SU-DHL-6 (cell line): Measurements from ENCODE around the gene GET4.

Source experiments
- EZH2phosphoT487 ChIP-seq: fragments of 200-600 bp; sonication (generic), shearing (Covaris generic); conservative IDR thresholded peaks from 2 replicates; pipeline ENCODE4 v1.6.1; 2018; ENCODE audit warnings: mild to moderate bottlenecking, antibody characterized with exemption, low read length, moderate library complexity, mixed read lengths
- TF ChIP-seq, protein P1 (sequence below): fragments of 200-600 bp; sonication (generic); IDR thresholded peaks from one replicate; pipeline ENCODE4 v1.5.1; 2017; ENCODE audit warnings: antibody characterized with exemption, mild to moderate bottlenecking, low read length, moderate library complexity; ENCODE audit not compliant: insufficient read depth, poor library complexity, severe bottlenecking

DNA sequence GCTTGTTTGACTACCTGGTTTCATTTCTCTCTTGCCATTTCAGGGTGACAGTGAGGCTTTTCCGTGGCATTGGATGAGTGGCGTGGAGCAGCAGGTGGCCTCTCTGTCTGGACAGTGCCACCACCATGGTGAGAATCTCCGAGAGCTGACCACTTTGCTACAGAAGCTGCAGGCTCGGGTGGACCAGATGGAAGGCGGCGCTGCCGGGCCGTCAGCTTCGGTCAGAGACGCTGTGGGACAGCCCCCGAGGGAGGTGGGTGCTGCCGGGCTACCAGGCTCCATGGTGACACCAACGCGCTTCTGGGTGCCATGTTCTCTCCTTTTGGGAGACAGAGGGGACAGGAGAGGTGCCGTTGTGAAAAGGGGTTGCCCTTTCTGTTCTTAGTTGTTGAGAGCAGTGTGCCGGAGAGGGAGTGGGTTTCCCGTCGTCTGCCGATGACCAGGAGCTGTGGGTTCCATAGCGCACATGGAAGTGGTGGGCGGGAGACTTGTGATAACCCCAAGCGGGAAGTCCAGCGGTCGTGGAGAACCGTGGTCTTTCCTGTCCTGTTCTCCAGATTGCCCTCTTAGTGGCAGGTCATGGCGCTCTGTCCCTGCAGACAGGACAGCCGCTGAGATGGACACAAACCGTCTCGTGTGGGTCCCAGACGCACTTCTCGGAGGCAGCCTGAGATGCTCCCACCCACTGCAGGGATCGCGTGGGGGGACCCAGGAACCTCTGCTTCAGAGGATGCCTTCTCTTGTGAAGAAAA, 22.8 kb upstream of the GET4 start:
- TF ChIP-seq, protein P1, sequence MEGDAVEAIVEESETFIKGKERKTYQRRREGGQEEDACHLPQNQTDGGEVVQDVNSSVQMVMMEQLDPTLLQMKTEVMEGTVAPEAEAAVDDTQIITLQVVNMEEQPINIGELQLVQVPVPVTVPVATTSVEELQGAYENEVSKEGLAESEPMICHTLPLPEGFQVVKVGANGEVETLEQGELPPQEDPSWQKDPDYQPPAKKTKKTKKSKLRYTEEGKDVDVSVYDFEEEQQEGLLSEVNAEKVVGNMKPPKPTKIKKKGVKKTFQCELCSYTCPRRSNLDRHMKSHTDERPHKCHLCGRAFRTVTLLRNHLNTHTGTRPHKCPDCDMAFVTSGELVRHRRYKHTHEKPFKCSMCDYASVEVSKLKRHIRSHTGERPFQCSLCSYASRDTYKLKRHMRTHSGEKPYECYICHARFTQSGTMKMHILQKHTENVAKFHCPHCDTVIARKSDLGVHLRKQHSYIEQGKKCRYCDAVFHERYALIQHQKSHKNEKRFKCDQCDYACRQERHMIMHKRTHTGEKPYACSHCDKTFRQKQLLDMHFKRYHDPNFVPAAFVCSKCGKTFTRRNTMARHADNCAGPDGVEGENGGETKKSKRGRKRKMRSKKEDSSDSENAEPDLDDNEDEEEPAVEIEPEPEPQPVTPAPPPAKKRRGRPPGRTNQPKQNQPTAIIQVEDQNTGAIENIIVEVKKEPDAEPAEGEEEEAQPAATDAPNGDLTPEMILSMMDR = no peak
- no peak for TF ChIP-seq EZH2phosphoT487
